ENCODE data around the gene TCF20. TPM values are rescaled to one million over a fixed set of nuclear protein-coding genes. Genes with fewer than 3 reads are reported as not detected.

The TCF20 gene
- total RNA-seq, 4 donors from 2014 or later, result 24.9 to 48.2 (median 38.4) TPM

- WGBS, result 50% methylated on average over 1 of the region's 2 CpGs
These were observed 27.3 kb upstream of the TCF20 start for GRCh38 chr22:42297778-42298177.

DNA sequence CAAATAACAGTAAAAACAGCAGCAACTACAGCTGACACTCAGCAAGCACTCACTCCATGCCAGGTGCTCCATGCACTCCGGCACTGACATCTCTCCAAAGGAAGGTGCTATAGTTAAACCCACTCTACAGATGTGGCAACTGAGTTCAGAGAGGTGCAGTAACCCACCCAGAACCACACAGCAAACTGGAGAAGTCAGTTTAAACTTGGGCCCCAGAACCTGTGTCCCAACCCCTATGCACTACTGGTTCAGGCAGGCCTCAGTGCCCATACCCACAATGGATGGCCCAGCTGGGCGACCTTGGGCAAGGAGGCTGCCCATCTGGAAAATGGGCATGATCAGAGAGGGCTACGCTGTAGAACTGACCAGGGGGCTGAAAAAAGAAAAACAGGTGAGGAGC, 26.4 kb upstream of the TCF20 start:
- no peak overlapping the region for H3K27ac ChIP-seq (replicated peaks in 1 of 4)
- H3K4me1 ChIP-seq, result peaks cover 7 to 27% (median 25%) of the 10 kb centered on the region in 4 donors
- intact Hi-C loops (cut with DNase I), result no loop called here
- H3K27me3 ChIP-seq, result no peaks in the 10 kb centered on the region
- 89% methylated on average over 3 of the region's 3 CpGs for WGBS
- DNase-seq (ENCODE audit: extremely low spot score), result no peak
- H3K36me3 ChIP-seq, result no peaks in the 10 kb centered on the region
- TF ChIP-seq EP300 (IDR thresholded peaks at IDR 0.05) (no peak), POLR2A (IDR thresholded peaks at IDR 0.05; ENCODE audit: low read depth) (no peak), CTCF (IDR thresholded peaks at IDR 0.05) (no peak), POLR2AphosphoS5 (IDR thresholded peaks at IDR 0.05) (no peak)
- H3K4me3 ChIP-seq, result no peak overlapping the region
- H3K9me3 ChIP-seq, result no peaks in the 10 kb centered on the region

More at GRCh38 chr22:42297778-42298177, 27.3 kb upstream of the TCF20 start:
- Histone ChIP-seq H3K27ac (replicated peaks in 1 of 4) (no peak overlapping the region), H3K4me1 (peaks cover 7 to 27% (median 25%) of the 10 kb centered on the region in 4 donors), H3K9me3 (no peaks in the 10 kb centered on the region), H3K27me3 (no peaks in the 10 kb centered on the region), H3K36me3 (no peaks in the 10 kb centered on the region), H3K4me3 (no peak overlapping the region)
- no peak for DNase-seq (ENCODE audit: extremely low spot score)
- intact Hi-C loops (cut with DNase I), result no loop called here
- no peak for TF ChIP-seq POLR2AphosphoS5 (IDR thresholded peaks at IDR 0.05)
- TF ChIP-seq EP300 (IDR thresholded peaks at IDR 0.05), result no peak
- no peak for TF ChIP-seq POLR2A (IDR thresholded peaks at IDR 0.05; ENCODE audit: low read depth)
- no peak for TF ChIP-seq CTCF (IDR thresholded peaks at IDR 0.05)

DNA sequence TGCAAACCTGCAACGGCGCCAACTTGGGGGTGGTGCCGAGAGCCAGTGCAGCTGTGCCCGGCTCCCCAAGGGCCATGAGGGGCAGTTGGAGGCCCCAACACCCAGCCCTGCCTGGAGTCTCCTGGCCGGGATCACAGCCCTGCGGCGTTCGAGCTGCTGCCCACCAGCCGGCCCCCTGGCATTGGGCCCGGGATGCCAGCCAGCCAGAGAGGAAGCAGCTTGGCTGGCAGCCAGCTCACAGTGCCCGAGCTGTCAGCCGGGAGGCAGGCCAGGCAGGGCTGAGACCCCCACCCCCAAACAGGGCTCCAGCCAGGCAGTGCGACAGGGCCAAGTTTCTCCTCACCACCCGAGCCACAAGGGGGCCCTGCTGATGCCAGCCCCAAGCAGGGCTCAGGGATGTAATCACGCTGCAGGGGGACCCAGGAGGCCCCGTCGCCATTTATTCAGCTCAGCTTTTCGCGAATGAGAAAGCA, 26.0 kb upstream of the TCF20 start:
- WGBS, result 63% methylated on average over 3 of the region's 19 CpGs
- no peak for TF ChIP-seq POLR2A (IDR thresholded peaks at IDR 0.05; ENCODE audit: low read depth)
- TF ChIP-seq CTCF (IDR thresholded peaks at IDR 0.05), result peak in 2 of 3 experiments; percentile 11 to 25
- no peak for TF ChIP-seq POLR2AphosphoS5 (IDR thresholded peaks at IDR 0.05)
- Histone ChIP-seq H3K27ac (replicated peaks in 1 of 4) (no peak overlapping the region), H3K4me3 (no peak overlapping the region), H3K36me3 (no peaks in the 10 kb centered on the region), H3K4me1 (peaks cover 7 to 27% (median 25%) of the 10 kb centered on the region in 4 donors), H3K27me3 (no peaks in the 10 kb centered on the region), H3K9me3 (no peaks in the 10 kb centered on the region)
- no peak for DNase-seq (ENCODE audit: extremely low spot score)
- intact Hi-C loops (cut with DNase I), result no loop called here

DNA sequence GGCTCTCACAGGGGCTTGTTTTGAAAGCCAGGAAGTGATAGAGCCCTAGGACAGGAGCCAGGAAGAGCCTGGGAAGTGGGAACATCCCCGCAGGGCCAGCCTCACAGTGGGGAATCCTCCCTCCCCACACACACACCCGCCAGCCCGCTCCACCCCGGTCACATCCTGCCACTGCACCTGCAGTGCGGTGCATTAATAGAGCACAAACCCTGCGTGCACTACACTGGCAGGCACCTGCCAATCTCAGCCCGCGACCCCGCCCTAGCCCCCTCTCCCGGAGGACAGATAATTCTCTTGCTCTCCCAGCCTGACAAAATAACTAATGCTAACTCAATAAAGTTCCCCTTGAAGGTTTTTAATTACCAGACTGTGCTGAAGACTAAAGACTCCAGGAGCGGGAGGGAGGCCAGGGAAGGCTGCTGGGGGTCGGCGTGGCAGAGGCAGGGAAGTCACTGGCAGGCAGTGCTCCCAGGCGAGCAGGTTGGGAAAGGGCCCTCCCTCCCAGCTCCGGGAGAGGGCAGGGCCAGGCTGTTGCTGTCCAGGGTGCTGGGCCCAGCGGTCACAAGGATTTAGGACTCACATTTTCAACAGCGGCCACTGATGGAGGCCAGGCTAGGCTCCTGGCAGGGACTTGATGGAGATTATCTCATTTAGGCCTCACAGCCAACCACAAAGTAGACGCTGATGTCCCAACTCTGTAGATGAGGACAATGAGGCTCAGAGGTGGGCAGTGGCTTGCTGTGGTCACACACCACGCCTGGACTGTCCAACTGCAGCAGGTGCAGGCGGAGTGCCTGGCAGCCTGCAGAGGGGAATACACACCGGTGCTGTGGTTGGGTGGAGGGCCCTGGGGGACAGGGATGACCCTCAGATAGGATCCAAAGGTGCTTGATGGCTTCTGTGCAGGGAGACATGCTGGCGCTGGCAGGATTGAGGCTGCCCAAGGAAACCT, 23.9 kb upstream of the TCF20 start:
- Histone ChIP-seq H3K27ac (replicated peaks in 1 of 4) (no peak overlapping the region), H3K36me3 (no peaks in the 10 kb centered on the region), H3K9me3 (no peaks in the 10 kb centered on the region), H3K4me1 (peaks cover 7 to 20% (median 14%) of the 10 kb centered on the region in 4 donors), H3K4me3 (no peak overlapping the region), H3K27me3 (no peaks in the 10 kb centered on the region)
- intact Hi-C loops (cut with DNase I), result no loop called here
- DNase-seq (ENCODE audit: extremely low spot score), result no peak
- TF ChIP-seq EP300 (IDR thresholded peaks at IDR 0.05), result no peak
- no peak for TF ChIP-seq POLR2A (IDR thresholded peaks at IDR 0.05; ENCODE audit: low read depth)
- no peak for TF ChIP-seq POLR2AphosphoS5 (IDR thresholded peaks at IDR 0.05)
- no peak for TF ChIP-seq CTCF (IDR thresholded peaks at IDR 0.05)
- 61% methylated on average over 13 of the region's 22 CpGs for WGBS

Data from esophagus muscularis mucosa (tissue), 4 donors.